Hepatocyte (in vitro differentiated cells): Measurements from ENCODE around the gene PTPN2. TPM values are rescaled to one million over a fixed set of nuclear protein-coding genes. Genes with fewer than 3 reads are reported as not detected.
A peak's percentile ranks its signal among the peaks of the same experiment; 100 is the strongest.

Source experiments
- DNase-seq: peaks from one replicate; pipeline ENCODE4 v3.0.0-alpha.2; 2016; ENCODE audit warnings: low spot score
- H2AFZ ChIP-seq: fragments of 200-600 bp; sonication (generic); 2 replicates; pipeline ENCODE4 v1.6.0; 2016; ENCODE audit warnings: antibody characterized with exemption, mild to moderate bottlenecking
- H3K27ac ChIP-seq: fragments of 200-600 bp; sonication (generic); 2 replicates; pipeline ENCODE4 v1.5.1; 2016; ENCODE audit warnings: mild to moderate bottlenecking
- H3K27me3 ChIP-seq: fragments of 200-600 bp; sonication (generic); 2 replicates; pipeline ENCODE4 v1.6.1; 2016
- H3K36me3 ChIP-seq: fragments of 200-600 bp; sonication (generic); replicated peaks from 2 replicates; pipeline ENCODE4 v1.5.1; 2016; ENCODE audit warnings: low read depth; ENCODE audit not compliant: insufficient read depth
- H3K4me1 ChIP-seq: fragments of 200-600 bp; sonication (generic); 2 replicates; pipeline ENCODE4 v1.5.1; 2016; ENCODE audit warnings: mild to moderate bottlenecking, moderate library complexity; ENCODE audit not compliant: insufficient read depth
- H3K4me2 ChIP-seq: fragments of 200-600 bp; sonication (generic); 2 replicates; pipeline ENCODE4 v1.6.0; 2016
- H3K4me3 ChIP-seq: fragments of 200-600 bp; sonication (generic); 2 replicates; pipeline ENCODE4 v1.5.1; 2016; ENCODE audit warnings: mild to moderate bottlenecking
- H3K79me2 ChIP-seq: fragments of 200-600 bp; sonication (generic); 2 replicates; pipeline ENCODE4 v1.6.0; 2017; ENCODE audit warnings: mild to moderate bottlenecking
- H3K9me2 ChIP-seq: fragments of 200-600 bp; sonication (generic); replicated peaks from 2 replicates; pipeline ENCODE4 v1.6.0; 2017; ENCODE audit warnings: mild to moderate bottlenecking; ENCODE audit not compliant: insufficient read depth
- H3K9me3 ChIP-seq: fragments of 200-600 bp; sonication (generic); 2 replicates; pipeline ENCODE4 v1.5.1; 2016; ENCODE audit warnings: low read depth, mild to moderate bottlenecking
- H4K20me1 ChIP-seq: fragments of 200-600 bp; sonication (generic); 2 replicates; pipeline ENCODE4 v1.6.0; 2016; ENCODE audit warnings: mild to moderate bottlenecking; ENCODE audit not compliant: insufficient read depth, poor library complexity, severe bottlenecking
- CTCF ChIP-seq: fragments of 200-600 bp; sonication (generic); IDR thresholded peaks from 2 replicates; pipeline ENCODE4 v1.5.1; 2016; ENCODE audit warnings: antibody characterized with exemption, mild to moderate bottlenecking; ENCODE audit not compliant: poor library complexity
- EZH2 ChIP-seq: fragments of 200-600 bp; sonication (generic); IDR thresholded peaks from 2 replicates; pipeline ENCODE4 v1.6.1; 2016; ENCODE audit warnings: antibody characterized with exemption, mild to moderate bottlenecking, borderline replicate concordance
- EZH2phosphoT487 ChIP-seq: fragments of 200-600 bp; sonication (generic); IDR thresholded peaks from one replicate; pipeline ENCODE4 v1.6.1; 2018; ENCODE audit warnings: antibody characterized with exemption, mild to moderate bottlenecking, low read depth, moderate library complexity; ENCODE audit not compliant: unreplicated experiment, severe bottlenecking
- WGBS: methylation state at CpG from one replicate; pipeline ENCODE4 v1.1.6; 2016; ENCODE audit warnings: low lambda C conversion rate; ENCODE audit errors: missing lambda C conversion rate; 5-methylcytosine and 5-hydroxymethylcytosine counted together
- polyA plus RNA-seq: library from polyadenylated mRNA; unstranded; fragments of >200 nt; fragmentation: Nextera tagmentation; extraction: Ambion mirVana; gene quantifications from 2 replicates; pipeline ENCODE4 v1.2.1, GENCODE V29; 2016
- total RNA-seq: library from RNA; depleted of rRNA; stranded (reverse); fragments of >200 nt; gene quantifications from 2 replicates; pipeline ENCODE4 v1.2.3, GENCODE V29; 2014

PTPN2 gene
- total and polyA plus RNA-seq, 2 experiments from 2014 or later = 32.0 to 36.7 TPM

DNA sequence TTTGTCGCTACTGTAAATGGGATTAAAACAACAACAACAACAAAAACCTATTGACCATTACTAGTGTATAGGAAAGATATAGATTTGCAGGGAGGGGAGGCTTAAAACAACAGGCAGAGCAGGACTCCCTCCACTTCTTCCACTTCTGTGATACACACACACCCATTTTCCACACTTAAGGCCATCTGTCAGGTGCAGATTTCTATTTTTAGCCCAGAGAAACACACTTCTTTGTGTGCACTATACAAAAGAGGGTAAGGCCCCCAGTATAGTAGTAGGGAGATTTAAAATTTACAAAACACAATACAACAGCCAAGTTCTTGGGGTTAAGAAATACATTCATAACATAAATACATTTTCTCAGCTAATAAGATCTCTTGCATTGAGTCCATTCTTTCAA is 22.4 kb downstream of the PTPN2 start:
- Histone ChIP-seq H3K4me1 (peaks cover 10% of the 10 kb centered on the region), H3K9me2 (no peaks in the 10 kb centered on the region), H3K36me3 (no peaks in the 10 kb centered on the region), H3K27me3 (no peaks in the 10 kb centered on the region), H3K4me3 (no peak overlapping the region), H4K20me1 (no peaks in the 10 kb centered on the region), H3K4me2 (peak overlapping the region; percentile 64), H2AFZ (no peak overlapping the region), H3K27ac (peak overlapping the region; percentile 89), H3K79me2 (peaks cover 74% of the 10 kb centered on the region), H3K9me3 (no peaks in the 10 kb centered on the region)
- no peak for DNase-seq
- 88% methylated on average over 1 of the region's 1 CpG for WGBS
- TF ChIP-seq CTCF = no peak
- TF ChIP-seq EZH2phosphoT487 = no peak
- TF ChIP-seq EZH2 = no peak

- no peaks in the 10 kb centered on the region for H3K27me3 ChIP-seq
- H3K9me3 ChIP-seq = no peaks in the 10 kb centered on the region
- 100% methylated on average over 11 of the region's 11 CpGs for WGBS
- peaks cover 10% of the 10 kb centered on the region for H3K4me1 ChIP-seq
- H3K4me3 ChIP-seq = no peak overlapping the region
- no peak for TF ChIP-seq EZH2phosphoT487
- TF ChIP-seq EZH2 = no peak
- no peak for TF ChIP-seq CTCF
- no peak overlapping the region for H2AFZ ChIP-seq
- no peak for DNase-seq
- H3K36me3 ChIP-seq = no peaks in the 10 kb centered on the region
- peaks cover 71% of the 10 kb centered on the region for H3K79me2 ChIP-seq
- H3K9me2 ChIP-seq = no peaks in the 10 kb centered on the region
- no peaks in the 10 kb centered on the region for H4K20me1 ChIP-seq
- H3K4me2 ChIP-seq = no peak overlapping the region
- no peak overlapping the region for H3K27ac ChIP-seq
These were observed 23.5 kb downstream of the PTPN2 start for GRCh38 chr18:12860530-12860929.

- H3K27ac ChIP-seq = no peak overlapping the region
- H4K20me1 ChIP-seq = no peaks in the 10 kb centered on the region
- H3K4me1 ChIP-seq = peaks cover 10% of the 10 kb centered on the region
- H3K27me3 ChIP-seq = no peaks in the 10 kb centered on the region
- WGBS = 94% methylated on average over 5 of the region's 5 CpGs
- no peak for TF ChIP-seq CTCF
- no peak for TF ChIP-seq EZH2
- TF ChIP-seq EZH2phosphoT487 = no peak
- H3K4me2 ChIP-seq = no peak overlapping the region
- H3K36me3 ChIP-seq = no peaks in the 10 kb centered on the region
- H3K9me3 ChIP-seq = no peaks in the 10 kb centered on the region
- H2AFZ ChIP-seq = no peak overlapping the region
- DNase-seq = no peak
- H3K79me2 ChIP-seq = peaks cover 67% of the 10 kb centered on the region
- no peaks in the 10 kb centered on the region for H3K9me2 ChIP-seq
- H3K4me3 ChIP-seq = no peak overlapping the region
These were observed 25.0 kb downstream of the PTPN2 start for GRCh38 chr18:12858991-12859390.
